HCT116 (cell line): ENCODE results near the gene SCN8A.

Experiments
- EZH2 ChIP-seq: fragments of 200-600 bp; sonication (generic); IDR thresholded peaks from 2 replicates; pipeline ENCODE4 v1.6.1; 2017; ENCODE audit warnings: antibody characterized with exemption, mixed run types
- MAX ChIP-seq: IDR thresholded peaks from 2 replicates; pipeline ENCODE4 v1.6.1; 2012
- POLR2A ChIP-seq: IDR thresholded peaks from 2 replicates; pipeline ENCODE4 v1.7.0; 2011; ENCODE audit warnings: borderline replicate concordance; ENCODE audit not compliant: insufficient read depth, insufficient read length; ENCODE audit errors: extremely low read depth
- POLR2AphosphoS5 ChIP-seq: IDR thresholded peaks from 2 replicates; pipeline ENCODE4 v1.6.1; 2011; ENCODE audit warnings: mild to moderate bottlenecking, low read depth, low read length, moderate library complexity
- ZNF274 ChIP-seq: fragments of 200-500 bp; sonication (Bioruptor generic); IDR thresholded peaks from 2 replicates; pipeline ENCODE4 v1.6.1; 2014; ENCODE audit warnings: mild to moderate bottlenecking, low read depth, low read length, inconsistent platforms
- TF ChIP-seq, protein P1 (sequence below), 3 experiments: fragments of 200-600 bp in 1 of 3; sonication (generic) in 1 of 3; IDR thresholded peaks in 2 of 3; conservative IDR thresholded peaks in 1 of 3; 2 replicates each; pipeline ENCODE4 v1.5.1; 2012 to 2017; ENCODE audit warnings: low read depth in 2 of 3, low read length in 2 of 3, antibody characterized with exemption in 1 of 3, borderline replicate concordance in 1 of 3, control low read depth in 1 of 3, mild to moderate bottlenecking in 1 of 3, mixed read lengths in 1 of 3, mixed run types in 1 of 3, moderate library complexity in 1 of 3; ENCODE audit not compliant: insufficient read depth in 1 of 3

GRCh38 chr12:51749986-51750317 lies 158.9 kb downstream of the SCN8A start:
- TF ChIP-seq, protein P1, sequence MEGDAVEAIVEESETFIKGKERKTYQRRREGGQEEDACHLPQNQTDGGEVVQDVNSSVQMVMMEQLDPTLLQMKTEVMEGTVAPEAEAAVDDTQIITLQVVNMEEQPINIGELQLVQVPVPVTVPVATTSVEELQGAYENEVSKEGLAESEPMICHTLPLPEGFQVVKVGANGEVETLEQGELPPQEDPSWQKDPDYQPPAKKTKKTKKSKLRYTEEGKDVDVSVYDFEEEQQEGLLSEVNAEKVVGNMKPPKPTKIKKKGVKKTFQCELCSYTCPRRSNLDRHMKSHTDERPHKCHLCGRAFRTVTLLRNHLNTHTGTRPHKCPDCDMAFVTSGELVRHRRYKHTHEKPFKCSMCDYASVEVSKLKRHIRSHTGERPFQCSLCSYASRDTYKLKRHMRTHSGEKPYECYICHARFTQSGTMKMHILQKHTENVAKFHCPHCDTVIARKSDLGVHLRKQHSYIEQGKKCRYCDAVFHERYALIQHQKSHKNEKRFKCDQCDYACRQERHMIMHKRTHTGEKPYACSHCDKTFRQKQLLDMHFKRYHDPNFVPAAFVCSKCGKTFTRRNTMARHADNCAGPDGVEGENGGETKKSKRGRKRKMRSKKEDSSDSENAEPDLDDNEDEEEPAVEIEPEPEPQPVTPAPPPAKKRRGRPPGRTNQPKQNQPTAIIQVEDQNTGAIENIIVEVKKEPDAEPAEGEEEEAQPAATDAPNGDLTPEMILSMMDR (IDR thresholded peaks at IDR 0.05 in 2 of 3, conservative IDR thresholded peaks at IDR 0.05 in 1 of 3; ENCODE audit: borderline replicate concordance in 1 of 3, insufficient read depth in 1 of 3, low read depth in 2 of 3, low read length in 2 of 3) = no peak
- TF ChIP-seq MAX (no peak), EZH2 (no peak), POLR2AphosphoS5 (no peak), POLR2A (no peak), ZNF274 (no peak)
